ENCODE results near the gene APBA1. TPM values are rescaled to one million over a fixed set of nuclear protein-coding genes. Genes with fewer than 3 reads are reported as not detected.

Gene APBA1
- total and polyA plus RNA-seq, 2 of the 8 experiments (the other 6 are each of a cell fraction or from before 2014, with no cell fraction given) = 0.36 to 0.60 TPM

- Histone ChIP-seq H3K23ac (ENCODE audit: insufficient read length) (no peak overlapping the region), H3K14ac (ENCODE audit: insufficient read length) (no peak overlapping the region), H3K4me3 (ENCODE audit: extremely low read depth in 1 of 4, insufficient read depth in 2 of 4, low read depth in 3 of 4, low read length in 4 of 4) (no peak overlapping the region), H2BK15ac (ENCODE audit: low read length) (no peak overlapping the region), H3K4me1 (replicated peaks in 1 of 4; ENCODE audit: control insufficient read depth in 3 of 4, insufficient read depth in 4 of 4, low read length in 3 of 4) (peaks cover 0 to 5% (median under 1%) of the 10 kb centered on the region in 4 experiments; a peak in 3 of 7 replicates), H3K4me2 (ENCODE audit: insufficient read depth in 1 of 2, low read depth in 2 of 2, low read length in 2 of 2) (no peak overlapping the region), H3K79me2 (ENCODE audit: control insufficient read depth in 1 of 2, insufficient read depth in 2 of 2, low read length in 2 of 2) (no peaks in the 10 kb centered on the region), H3K27ac (ENCODE audit: low read depth, low read length) (no peak overlapping the region), H3K9me3 (ENCODE audit: insufficient read depth in 2 of 2, low read depth in 1 of 2, low read length in 1 of 2) (no peaks in the 10 kb centered on the region), H2AK5ac (ENCODE audit: low read depth, low read length) (no peak overlapping the region), H3K4ac (replicated peaks; ENCODE audit: insufficient read length, low read depth, low read length) (no peak overlapping the region), H3K79me1 (ENCODE audit: low read depth, low read length) (no peaks in the 10 kb centered on the region), H3K36me3 (ENCODE audit: control insufficient read depth in 2 of 4, insufficient read depth in 4 of 4, low read length in 3 of 4) (no peaks in the 10 kb centered on the region), H2BK12ac (ENCODE audit: low read depth, low read length) (no peak overlapping the region), H4K20me1 (replicated peaks in 1 of 2; ENCODE audit: control insufficient read depth in 1 of 2, insufficient read depth in 2 of 2, low read length in 2 of 2) (no peaks in the 10 kb centered on the region), H4K5ac (ENCODE audit: insufficient read length, low read depth, low read length) (no peak overlapping the region), H2BK120ac (replicated peaks; ENCODE audit: low read depth, low read length) (no peak overlapping the region), H2BK20ac (ENCODE audit: low read length) (no peak overlapping the region), H4K8ac (ENCODE audit: extremely low read depth, insufficient read depth, low read length) (no peak overlapping the region; the same call in 1 of the 2 replicates), H3K18ac (ENCODE audit: extremely low read depth, low read length) (no peak overlapping the region), H4K91ac (replicated peaks; ENCODE audit: insufficient read length, low read length) (no peak overlapping the region), H2AFZ (ENCODE audit: low read length) (no peak overlapping the region), H3K23me2 (ENCODE audit: low read depth, low read length) (no peaks in the 10 kb centered on the region), H3K9ac (replicated peaks in 1 of 4; ENCODE audit: extremely low read depth in 1 of 4, low read depth in 3 of 4, low read length in 3 of 4) (no peak overlapping the region), H2BK5ac (ENCODE audit: low read depth, low read length) (no peak overlapping the region), H3K27me3 (replicated peaks in 1 of 4; ENCODE audit: control insufficient read depth in 3 of 4, extremely low read depth in 1 of 4, insufficient read depth in 3 of 4, low read length in 3 of 4) (no peaks in the 10 kb centered on the region), H3K56ac (replicated peaks; ENCODE audit: insufficient read length, low read depth, low read length) (no peak overlapping the region)
- POLR2A ChIA-PET (ENCODE audit: partially characterized antibody) = no interaction called here
- FAIRE-seq (no peak), DNase-seq (ENCODE audit: low read depth in 1 of 2, low spot score in 2 of 2) (no peak)
- CTCF ChIA-PET (ENCODE audit: partially characterized antibody) = no interaction called here
- WGBS, 2 experiments (ENCODE audit: extremely low coverage in 1 of 2, insufficient coverage in 1 of 2, insufficient read length in 1 of 2, insufficient replicate concordance in 2 of 2, low coverage in 1 of 2, low lambda C conversion rate in 2 of 2, missing lambda C conversion rate in 1 of 2) = 95% methylated on average over 3 of the region's 3 CpGs; no CpG with 5 or more reads in 1 of the 2 experiments
- no peak for TF ChIP-seq EZH2 (IDR thresholded peaks at IDR 0.05; ENCODE audit: low read depth, low read length, severe bottlenecking)
- TF ChIP-seq TAF7 (optimal IDR thresholded peaks at IDR 0.05; ENCODE audit: borderline replicate concordance, low read depth, low read length) = no peak
- no peak for TF ChIP-seq TCF12 (IDR thresholded peaks at IDR 0.05; ENCODE audit: low read depth, low read length)
- no peak for TF ChIP-seq GABPA (IDR thresholded peaks at IDR 0.05; ENCODE audit: borderline replicate concordance, insufficient read depth, low read length)
- no peak for TF ChIP-seq ASH2L (IDR thresholded peaks at IDR 0.05; ENCODE audit: low read length)
- TF ChIP-seq SAP30 (IDR thresholded peaks at IDR 0.05; ENCODE audit: insufficient read depth, insufficient replicate concordance, low read length) = no peak
- TF ChIP-seq PHF8 (conservative IDR thresholded peaks at IDR 0.05; ENCODE audit: low read depth, low read length) = no peak
- TF ChIP-seq KDM5A (IDR thresholded peaks at IDR 0.05; ENCODE audit: low read length) = no peak
- TF ChIP-seq BACH1 (IDR thresholded peaks at IDR 0.05; ENCODE audit: low read length) = no peak
These were observed 206.7 kb downstream of the APBA1 start for GRCh38 chr9:69465473-69465872.

Data from H1 (cell line).